Neural cell (in vitro differentiated cells): Measurements from ENCODE around the gene LEP. TPM values are rescaled to one million over a fixed set of nuclear protein-coding genes. Genes with fewer than 3 reads are reported as not detected.

Source experiments
- H2AFZ ChIP-seq: fragments of 200-600, 300-800 bp; sonication (generic), shearing (Covaris generic); 2 replicates; pipeline ENCODE4 v1.6.0; 2014; ENCODE audit warnings: low read depth, mild to moderate bottlenecking, antibody characterized with exemption, low read length, moderate library complexity
- H3F3A ChIP-seq: fragments of 200-600 bp; shearing (Covaris generic); 2 replicates; pipeline ENCODE4 v1.6.1; 2016; ENCODE audit warnings: mild to moderate bottlenecking, moderate library complexity, mixed read lengths, antibody characterized with exemption, low read length; ENCODE audit not compliant: insufficient read depth, poor library complexity, severe bottlenecking
- H3K27ac ChIP-seq: fragments of 200-600, 300-800 bp; sonication (generic), shearing (Covaris generic); 2 replicates; pipeline ENCODE4 v1.5.1; 2014; ENCODE audit warnings: mild to moderate bottlenecking, low read length, moderate library complexity
- H3K27me3 ChIP-seq: fragments of 300-800, 200-600 bp; sonication (generic), shearing (Covaris generic); 2 replicates; pipeline ENCODE4 v1.6.0; 2014; ENCODE audit warnings: mild to moderate bottlenecking, low read depth, low read length, moderate library complexity; ENCODE audit not compliant: insufficient read depth
- H3K36me3 ChIP-seq: fragments of 300-800, 200-600 bp; sonication (generic), shearing (Covaris generic); 2 replicates; pipeline ENCODE4 v1.5.1; 2014; ENCODE audit warnings: mild to moderate bottlenecking, antibody characterized with exemption, low read length, moderate library complexity; ENCODE audit not compliant: insufficient read depth
- H3K4me2 ChIP-seq: fragments of 300-800, 200-600 bp; sonication (generic), shearing (Covaris generic); 2 replicates; pipeline ENCODE4 v1.6.0; 2014; ENCODE audit warnings: mild to moderate bottlenecking, low read length
- H3K4me3 ChIP-seq: fragments of 300-800, 200-600 bp; sonication (generic), shearing (Covaris generic); 2 replicates; pipeline ENCODE4 v1.5.1; 2014; ENCODE audit warnings: mild to moderate bottlenecking, low read length, moderate library complexity
- H3K79me2 ChIP-seq: fragments of 200-600 bp; shearing (Covaris generic); replicated peaks from 2 replicates; pipeline ENCODE4 v1.6.0; 2014; ENCODE audit warnings: mild to moderate bottlenecking, low read length, moderate library complexity; ENCODE audit not compliant: insufficient read depth
- H3K9ac ChIP-seq: fragments of 300-800, 200-600 bp; sonication (generic), shearing (Covaris generic); 2 replicates; pipeline ENCODE4 v1.6.1; 2016; ENCODE audit warnings: mild to moderate bottlenecking, low read length, mixed read lengths
- H3K9me2 ChIP-seq: fragments of 200-600 bp; shearing (Covaris generic); 2 replicates; pipeline ENCODE4 v1.6.1; 2016; ENCODE audit warnings: mild to moderate bottlenecking, low read length, mixed read lengths; ENCODE audit not compliant: insufficient read depth
- H3K9me3 ChIP-seq: fragments of 200-600, 300-800 bp; sonication (generic), shearing (Covaris generic); 2 replicates; pipeline ENCODE4 v1.6.1; 2016; ENCODE audit warnings: mild to moderate bottlenecking, mixed run types, low read length, moderate library complexity, mixed read lengths
- H4K20me1 ChIP-seq: fragments of 200-600 bp; shearing (Covaris generic); 2 replicates; pipeline ENCODE4 v1.6.1; 2016; ENCODE audit warnings: mild to moderate bottlenecking, mixed run types; ENCODE audit not compliant: insufficient read depth
- CTCF ChIP-seq: fragments of 450-650 bp; IDR thresholded peaks from 2 replicates; pipeline ENCODE4 v1.5.1; 2014; ENCODE audit warnings: antibody characterized with exemption, mild to moderate bottlenecking, moderate library complexity; ENCODE audit not compliant: poor library complexity, severe bottlenecking
- EP300 ChIP-seq: fragments of 450-650 bp; conservative IDR thresholded peaks from 2 replicates; pipeline ENCODE4 v1.6.1; 2014; ENCODE audit warnings: antibody characterized with exemption, mild to moderate bottlenecking, moderate library complexity; ENCODE audit not compliant: poor library complexity, severe bottlenecking
- EZH2 ChIP-seq: fragments of 200-600, 300-800 bp; shearing (Covaris generic), sonication (generic); IDR thresholded peaks from 2 replicates; pipeline ENCODE4 v1.6.1; 2014; ENCODE audit warnings: antibody characterized with exemption, low read length, borderline replicate concordance, mild to moderate bottlenecking; ENCODE audit not compliant: insufficient read depth, poor library complexity, severe bottlenecking
- MXI1 ChIP-seq: fragments of 450-650 bp; conservative IDR thresholded peaks from 2 replicates; pipeline ENCODE4 v1.6.1; 2014; ENCODE audit warnings: antibody characterized with exemption, mild to moderate bottlenecking; ENCODE audit not compliant: poor library complexity, severe bottlenecking
- POLR2AphosphoS5 ChIP-seq: IDR thresholded peaks from 2 replicates; pipeline ENCODE4 v1.6.1; 2012
- RAD21 ChIP-seq: fragments of 450-650 bp; conservative IDR thresholded peaks from 2 replicates; pipeline ENCODE4 v1.6.1; 2014; ENCODE audit warnings: antibody characterized with exemption, mild to moderate bottlenecking, moderate library complexity
- REST ChIP-seq: IDR thresholded peaks from 2 replicates; pipeline ENCODE4 v1.6.1; 2012; ENCODE audit warnings: borderline replicate concordance
- SMC3 ChIP-seq: fragments of 450-650 bp; conservative IDR thresholded peaks from 2 replicates; pipeline ENCODE4 v1.6.1; 2014; ENCODE audit warnings: antibody characterized with exemption, mild to moderate bottlenecking, moderate library complexity; ENCODE audit not compliant: poor library complexity
- TAF1 ChIP-seq: IDR thresholded peaks from 2 replicates; pipeline ENCODE4 v1.6.1; 2012; ENCODE audit warnings: low read depth
- polyA plus RNA-seq: library from polyadenylated mRNA; depleted of rRNA; stranded (reverse); fragments of >200 nt; gene quantifications from 2 replicates; pipeline ENCODE4 v1.2.3, GENCODE V29; 2014

LEP gene
- polyA plus RNA-seq, 1 donor from 2014 or later: not detected

GRCh38 chr7:128206747-128207500, 34.2 kb upstream of the LEP start:
- Histone ChIP-seq H3K4me3 (no peak overlapping the region), H3K27me3 (peaks cover 11% of the 10 kb centered on the region), H3K9me2 (no peaks in the 10 kb centered on the region), H3F3A (no peaks in the 10 kb centered on the region), H2AFZ (no peak overlapping the region), H3K79me2 (no peaks in the 10 kb centered on the region), H3K9me3 (no peaks in the 10 kb centered on the region), H3K36me3 (no peaks in the 10 kb centered on the region), H3K9ac (no peak overlapping the region), H3K27ac (no peak overlapping the region), H4K20me1 (no peaks in the 10 kb centered on the region), H3K4me2 (no peak overlapping the region)
- no peak for TF ChIP-seq EP300
- no peak for TF ChIP-seq RAD21
- no peak for TF ChIP-seq CTCF
- TF ChIP-seq POLR2AphosphoS5: no peak
- TF ChIP-seq TAF1: no peak
- no peak for TF ChIP-seq SMC3
- TF ChIP-seq REST: no peak
- no peak for TF ChIP-seq EZH2
- TF ChIP-seq MXI1: no peak

- Histone ChIP-seq H3K9me2 (no peaks in the 10 kb centered on the region), H3K36me3 (no peaks in the 10 kb centered on the region), H3K27me3 (peaks cover 5% of the 10 kb centered on the region), H3K27ac (no peak overlapping the region), H3K4me2 (no peak overlapping the region), H4K20me1 (no peaks in the 10 kb centered on the region), H3K79me2 (no peaks in the 10 kb centered on the region), H3F3A (no peaks in the 10 kb centered on the region), H2AFZ (no peak overlapping the region), H3K4me3 (no peak overlapping the region), H3K9me3 (no peaks in the 10 kb centered on the region), H3K9ac (no peak overlapping the region)
- no peak for TF ChIP-seq MXI1
- TF ChIP-seq EP300: no peak
- no peak for TF ChIP-seq POLR2AphosphoS5
- TF ChIP-seq SMC3: no peak
- no peak for TF ChIP-seq CTCF
- TF ChIP-seq REST: no peak
- no peak for TF ChIP-seq RAD21
- no peak for TF ChIP-seq TAF1
- TF ChIP-seq EZH2: no peak
Measured at GRCh38 chr7:128207609-128208008, 33.5 kb upstream of the LEP start.
